DND-41 (cell line): ENCODE measurements around the gene CHST10.

ENCODE experiments used
- CTCF ChIP-seq: IDR thresholded peaks from 2 replicates; pipeline ENCODE4 v1.5.1; 2012; ENCODE audit warnings: borderline replicate concordance, low read length, moderate library complexity, mild to moderate bottlenecking; ENCODE audit not compliant: poor library complexity, severe bottlenecking; ENCODE audit errors: extremely low read depth
- EZH2 ChIP-seq: IDR thresholded peaks from 3 replicates; pipeline ENCODE4 v1.6.1; 2012; ENCODE audit warnings: borderline replicate concordance, low read depth, mild to moderate bottlenecking, moderate library complexity, low read length, inconsistent platforms; ENCODE audit not compliant: severe bottlenecking

- TF ChIP-seq CTCF (no peak), EZH2 (no peak)
Observed at GRCh38 chr2:100412466-100412865, 5.0 kb downstream of the CHST10 start.
